ENCODE measurements around the gene AP3S2. TPM values are rescaled to one million over a fixed set of nuclear protein-coding genes. Genes with fewer than 3 reads are reported as not detected.

AP3S2 gene
- total RNA-seq, 1 experiment from 2014 or later = 23.3 TPM

GRCh38 chr15:89875741-89876140, 18.1 kb downstream of the AP3S2 start:
- Histone ChIP-seq H3K27me3 (ENCODE audit: insufficient read depth, low read length) (no peaks in the 10 kb centered on the region), H2AFZ (ENCODE audit: low read depth, low read length, poor library complexity, severe bottlenecking) (no peak overlapping the region), H3K9ac (ENCODE audit: low read length) (no peak overlapping the region), H3K9me3 (ENCODE audit: control insufficient read depth in 1 of 2, insufficient read depth in 1 of 2, low read depth in 1 of 2, low read length in 2 of 2) (no peaks in the 10 kb centered on the region), H3K9me2 (ENCODE audit: insufficient read depth) (no peaks in the 10 kb centered on the region), H4K20me1 (ENCODE audit: insufficient read depth) (no peaks in the 10 kb centered on the region), H3K4me3 (replicated peaks in 1 of 2; ENCODE audit: low read depth in 1 of 2, low read length in 2 of 2) (no peak overlapping the region), H3K4me1 (ENCODE audit: control insufficient read depth in 1 of 2, insufficient read depth in 2 of 2, low read length in 2 of 2) (no peaks in the 10 kb centered on the region), H3K36me3 (ENCODE audit: control insufficient read depth in 1 of 2, insufficient read depth in 2 of 2, low read length in 2 of 2) (peaks cover 21 to 28% of the 10 kb centered on the region in 2 experiments), H3K79me2 (ENCODE audit: insufficient read depth, low read length) (no peaks in the 10 kb centered on the region), H3K4me2 (ENCODE audit: low read length) (no peak overlapping the region), H3K27ac (ENCODE audit: low read depth, low read length) (no peak overlapping the region)
- DNase-seq (ENCODE audit: low read depth, low spot score) (no peak), ATAC-seq (no peak)
- RAD21 ChIA-PET (ENCODE audit: low non-redundant PET in 1 of 2, low total read pairs in 2 of 2, uncharacterized antibody in 2 of 2, unreplicated experiment in 2 of 2) = no interaction called here
- TF ChIP-seq RAD21 (IDR thresholded peaks at IDR 0.05; ENCODE audit: low read depth) (no peak), POLR2A (IDR thresholded peaks at IDR 0.05; ENCODE audit: borderline replicate concordance, extremely low read depth, insufficient read depth, insufficient read length) (no peak), JUND (IDR thresholded peaks at IDR 0.05) (no peak), CTCF (IDR thresholded peaks at IDR 0.05 in 2 of 3, conservative IDR thresholded peaks at IDR 0.05 in 1 of 3; ENCODE audit: borderline replicate concordance in 1 of 3, insufficient read depth in 1 of 3, low read depth in 2 of 3, low read length in 2 of 3) (no peak), EZH2 (IDR thresholded peaks at IDR 0.05) (no peak), CEBPB (IDR thresholded peaks at IDR 0.05; ENCODE audit: low read depth) (no peak), MAX (IDR thresholded peaks at IDR 0.05) (no peak)
- BruUV-seq (replicated peaks) = no TSS peak
- POLR2A ChIA-PET = interaction anchor here (1.6 kb wide), 1 partner anchor 115 kb away, joined by 3 read pairs; no protein-coding TSS in a partner anchor
- intact Hi-C loops (cut with micrococcal nuclease) = loop anchor here (1.0 kb wide), 2 partner anchors 115 to 135 kb away; no protein-coding TSS in a partner anchor
- CTCF ChIA-PET = interaction anchor here (1.3 to 5.0 kb wide), 3 partner anchors 114 to 137 kb away, joined by 3 to 164 read pairs (median 50); no protein-coding TSS in a partner anchor
